Liver (tissue), 9 donors: ENCODE measurements around the gene HP. TPM values are rescaled to one million over a fixed set of nuclear protein-coding genes. Genes with fewer than 3 reads are reported as not detected.

Experiments
- DNase-seq: peaks from one replicate; pipeline ENCODE4 v3.0.0-alpha.2; 2017; ENCODE audit warnings: low spot score
- H3K27ac ChIP-seq, 2 donors: one replicate each; pipeline ENCODE4 v1.7.0; 2013; ENCODE audit warnings: inconsistent platforms in 2 of 2, low read length in 2 of 2, control low read depth in 1 of 2, low read depth in 1 of 2, mild to moderate bottlenecking in 1 of 2
- H3K27me3 ChIP-seq, 4 donors: one replicate each; pipeline versions ENCODE4 v1.6.1 to v1.7.0; 2013; ENCODE audit warnings: low read length in 3 of 4, inconsistent platforms in 1 of 4, mild to moderate bottlenecking in 1 of 4, moderate library complexity in 1 of 4; ENCODE audit not compliant: control insufficient read depth in 4 of 4, insufficient read depth in 4 of 4
- H3K36me3 ChIP-seq, 4 donors: one replicate each; pipeline versions ENCODE4 v1.6.1 to v1.7.0; 2013; ENCODE audit warnings: low read length in 3 of 4, mild to moderate bottlenecking in 3 of 4, low read depth in 1 of 4, moderate library complexity in 1 of 4; ENCODE audit not compliant: control insufficient read depth in 4 of 4, insufficient read depth in 3 of 4
- H3K4me1 ChIP-seq, 4 donors: one replicate each; pipeline versions ENCODE4 v1.6.1 to v1.7.0; 2013; ENCODE audit warnings: low read length in 3 of 4, mild to moderate bottlenecking in 3 of 4, moderate library complexity in 1 of 4; ENCODE audit not compliant: control insufficient read depth in 4 of 4, insufficient read depth in 4 of 4
- H3K4me3 ChIP-seq, 3 donors: one replicate each; pipeline versions ENCODE4 v1.6.1 to v1.7.0; 2013; ENCODE audit warnings: low read length in 3 of 3, control low read depth in 1 of 3, low read depth in 1 of 3, mild to moderate bottlenecking in 1 of 3
- H3K9ac ChIP-seq, 2 donors: one replicate each; pipeline ENCODE4 v1.7.0; 2013; ENCODE audit warnings: low read length in 2 of 2, mild to moderate bottlenecking in 2 of 2, moderate library complexity in 2 of 2, control low read depth in 1 of 2, low read depth in 1 of 2
- H3K9me3 ChIP-seq, 4 donors: one replicate each; pipeline versions ENCODE4 v1.6.1 to v1.7.0; 2013; ENCODE audit warnings: low read length in 3 of 4; ENCODE audit not compliant: control insufficient read depth in 4 of 4
- ATF3 ChIP-seq: IDR thresholded peaks from 2 replicates; pipeline ENCODE4 v1.6.1; 2016; ENCODE audit warnings: antibody characterized with exemption
- CTCF ChIP-seq: fragments of 150-350 bp; IDR thresholded peaks from 2 replicates; pipeline ENCODE4 v1.5.1; 2017; ENCODE audit warnings: improper control_type of control experiment, low read depth, low read length; ENCODE audit not compliant: missing input control
- EGR1 ChIP-seq, 2 donors: IDR thresholded peaks; 2 replicates each; pipeline ENCODE4 v1.6.1; 2016 to 2018; ENCODE audit warnings: antibody characterized with exemption in 2 of 2, low read depth in 2 of 2
- FOXA2 ChIP-seq: IDR thresholded peaks from 2 replicates; pipeline ENCODE4 v1.6.1; 2016; ENCODE audit warnings: antibody characterized with exemption
- GABPA ChIP-seq, 2 donors: IDR thresholded peaks in 1 of 2; conservative IDR thresholded peaks in 1 of 2; 2 replicates each; pipeline ENCODE4 v1.6.1; 2016; ENCODE audit warnings: antibody characterized with exemption in 2 of 2, mild to moderate bottlenecking in 1 of 2, moderate library complexity in 1 of 2
- HNF4A ChIP-seq, 2 donors: conservative IDR thresholded peaks; 2 replicates each; pipeline ENCODE4 v1.6.1; 2016; ENCODE audit warnings: antibody characterized with exemption in 2 of 2, mild to moderate bottlenecking in 2 of 2
- JUND ChIP-seq, 2 donors: IDR thresholded peaks; 2 replicates each; pipeline ENCODE4 v1.6.1; 2016; ENCODE audit warnings: antibody characterized with exemption in 2 of 2
- MAX ChIP-seq: IDR thresholded peaks from 2 replicates; pipeline ENCODE4 v1.6.1; 2016; ENCODE audit warnings: antibody characterized with exemption
- NR2F2 ChIP-seq: IDR thresholded peaks from 2 replicates; pipeline ENCODE4 v1.6.1; 2016; ENCODE audit warnings: antibody characterized with exemption
- RAD21 ChIP-seq, 2 donors: IDR thresholded peaks; 2 replicates each; pipeline ENCODE4 v1.6.1; 2016; ENCODE audit warnings: antibody characterized with exemption in 2 of 2, mild to moderate bottlenecking in 2 of 2
- REST ChIP-seq: IDR thresholded peaks from 2 replicates; pipeline ENCODE4 v1.6.1; 2016; ENCODE audit warnings: antibody characterized with exemption, mild to moderate bottlenecking
- YY1 ChIP-seq: IDR thresholded peaks from 2 replicates; pipeline ENCODE4 v1.6.1; 2016; ENCODE audit warnings: antibody characterized with exemption, mild to moderate bottlenecking
- ZBTB33 ChIP-seq: IDR thresholded peaks from 2 replicates; pipeline ENCODE4 v1.6.1; 2016; ENCODE audit warnings: antibody characterized with exemption
- WGBS: extraction: QIAGEN DNeasy Blood & Tissue Kit; methylation state at CpG from one replicate; pipeline ENCODE4 v1.1.7; 2013; 5-methylcytosine and 5-hydroxymethylcytosine counted together
- polyA plus RNA-seq, 2 donors: library from polyadenylated mRNA; stranded (reverse) in 1 of 2; unstranded in 1 of 2; fragments of 200-250 nt in 1 of 2; fragments of >200 nt in 1 of 2; fragmentation: Nextera tagmentation in 1 of 2; extraction: Ambion mirVana in 1 of 2; gene quantifications; one replicate each; pipeline versions ENCODE4 v1.2.1 to v1.2.3, GENCODE V29; 2013 to 2015
- total RNA-seq, 2 donors: library from RNA; depleted of rRNA; stranded (reverse); fragments of >200 nt; gene quantifications; one replicate each; pipeline ENCODE4 v1.2.3, GENCODE V29; 2014
- donor health status: healthy.
- donor health status: healthy.
- donor health status: healthy.
- donor health status: healthy.
- donor health status: healthy.

Gene HP
- total and polyA plus RNA-seq, 4 donors: 13,922 to 117,679 (median 53,485) TPM

- WGBS: 65% methylated on average over 12 of the region's 12 CpGs
- H3K9me3 ChIP-seq: no peaks in the 10 kb centered on the region
These were observed 45.1 kb downstream of the HP start for GRCh38 chr16:72099377-72099818.

GRCh38 chr16:72101195-72101594 is 46.9 kb downstream of the HP start:
- H3K27me3 ChIP-seq: no peaks in the 10 kb centered on the region
- H3K4me1 ChIP-seq: no peaks in the 10 kb centered on the region
- H3K27ac ChIP-seq: no peak overlapping the region
- DNase-seq: no peak
- WGBS: 82% methylated on average over 10 of the region's 10 CpGs
- no peak overlapping the region for H3K9ac ChIP-seq
- H3K4me3 ChIP-seq: no peak overlapping the region
- H3K9me3 ChIP-seq: no peaks in the 10 kb centered on the region
- peaks cover 35 to 95% (median 80%) of the 10 kb centered on the region in 4 donors for H3K36me3 ChIP-seq
- TF ChIP-seq REST (no peak), EGR1 (IDR thresholded peaks at IDR 0.05; ENCODE audit: low read depth in 2 of 2) (no peak), YY1 (no peak), JUND (IDR thresholded peaks at IDR 0.05) (no peak), MAX (no peak), ZBTB33 (no peak)

More at GRCh38 chr16:72099377-72099818, 45.1 kb downstream of the HP start:
- no peak for TF ChIP-seq EGR1 (IDR thresholded peaks at IDR 0.05; ENCODE audit: low read depth in 2 of 2)
- TF ChIP-seq HNF4A (conservative IDR thresholded peaks at IDR 0.05): peak in 1 of 2 donors; percentile 34
- peak; percentile 66 for TF ChIP-seq CTCF
- peak; percentile 84 to 93 for TF ChIP-seq RAD21 (IDR thresholded peaks at IDR 0.05)
- DNase-seq: peak; percentile 63
- Histone ChIP-seq H3K4me1 (peaks cover 0 to 14% (median 10%) of the 10 kb centered on the region in 4 donors), H3K36me3 (peaks cover 24 to 80% (median 68%) of the 10 kb centered on the region in 4 donors), H3K9ac (no peak overlapping the region), H3K27me3 (no peaks in the 10 kb centered on the region), H3K27ac (no peak overlapping the region), H3K4me3 (no peak overlapping the region)

- 95% methylated on average over 9 of the region's 9 CpGs for WGBS
- no peaks in the 10 kb centered on the region for H3K9me3 ChIP-seq
- DNase-seq: no peak
- no peak overlapping the region for H3K27ac ChIP-seq
- H3K27me3 ChIP-seq: no peaks in the 10 kb centered on the region
- no peak overlapping the region for H3K9ac ChIP-seq
- H3K36me3 ChIP-seq: peaks cover 36 to 100% (median 88%) of the 10 kb centered on the region in 4 donors
- H3K4me1 ChIP-seq: no peaks in the 10 kb centered on the region
- no peak overlapping the region for H3K4me3 ChIP-seq
- no peak for TF ChIP-seq MAX
- TF ChIP-seq EGR1 (IDR thresholded peaks at IDR 0.05; ENCODE audit: low read depth in 2 of 2): no peak
- no peak for TF ChIP-seq FOXA2
- no peak for TF ChIP-seq NR2F2
- TF ChIP-seq ATF3: no peak
- TF ChIP-seq REST: no peak
- no peak for TF ChIP-seq GABPA (IDR thresholded peaks at IDR 0.05 in 1 of 2, conservative IDR thresholded peaks at IDR 0.05 in 1 of 2)
- TF ChIP-seq YY1: no peak
- no peak for TF ChIP-seq RAD21 (IDR thresholded peaks at IDR 0.05)
These were observed 50.6 kb downstream of the HP start for GRCh38 chr16:72104905-72105304.
